Activated CD8-positive, alpha-beta memory T cell treated with anti-CD3 and anti-CD28 coated beads, Interleukin-2, amount 10 ng/mL, durations not matched to agents 7 days and 5 days (primary cell): Measurements from ENCODE around the gene REEP6. TPM values are rescaled to one million over a fixed set of nuclear protein-coding genes. Genes with fewer than 3 reads are reported as not detected.
"Not testable (repeated sequence)": the region's sequence is repeated elsewhere in the genome, so short reads cannot be mapped to it uniquely, and the experiment has no call there.

ENCODE experiments used
- ATAC-seq: fragments of 150-1000 bp; cut with Tn5 transposase; one replicate; pipeline ENCODE4 v1.10.0; 2021; ENCODE audit warnings: moderate library complexity
- CTCF ChIA-PET: fragments of 350-600 bp; sonication (Branson Sonifier 250); formaldehyde crosslinking; loops from one replicate; lab custom pipeline; 2021; ENCODE audit warnings: antibody characterized with exemption; lab: Charles Lee
- DNase-seq: peaks from one replicate; pipeline ENCODE4 v3.0.0-alpha.2; 2020
- H3K27ac Mint-ChIP-seq: one replicate; pipeline ENCODE4 v1.8.0; 2021; ENCODE audit warnings: mild to moderate bottlenecking, mixed read lengths
- H3K27me3 Mint-ChIP-seq: one replicate; pipeline ENCODE4 v1.8.0; 2021; ENCODE audit warnings: mixed read lengths
- H3K36me3 Mint-ChIP-seq: one replicate; pipeline ENCODE4 v1.8.0; 2021; ENCODE audit warnings: mild to moderate bottlenecking, mixed read lengths
- H3K4me1 Mint-ChIP-seq: one replicate; pipeline ENCODE4 v1.8.0; 2021; ENCODE audit warnings: mixed read lengths
- H3K4me3 Mint-ChIP-seq: one replicate; pipeline ENCODE4 v1.8.0; 2021; ENCODE audit warnings: mild to moderate bottlenecking, moderate library complexity, mixed read lengths
- H3K9me3 Mint-ChIP-seq: one replicate; pipeline ENCODE4 v1.8.0; 2022; ENCODE audit warnings: low read depth, mixed read lengths
- total RNA-seq, 2 experiments: library from RNA; stranded (reverse); gene quantifications; one replicate each; pipeline ENCODE4 v1.2.3, GENCODE V29; 2021

The REEP6 gene
- total RNA-seq, 2 experiments from 2014 or later: 1.0 to 1.3 TPM

GRCh38 chr19:1494115-1494815 lies 3.3 kb downstream of the REEP6 start:
- CTCF ChIA-PET: no interaction called here
- Mint-ChIP-seq H3K27me3 (peaks cover 9% of the 10 kb centered on the region), H3K4me3 (no peak overlapping the region), H3K4me1 (peaks cover 12% of the 10 kb centered on the region), H3K36me3 (no peaks in the 10 kb centered on the region), H3K27ac (no peak overlapping the region), H3K9me3 (no peaks in the 10 kb centered on the region)
- ATAC-seq: no peak
- no peak for DNase-seq

GRCh38 chr19:1495051-1495798 lies 4.2 kb downstream of the REEP6 start:
- Mint-ChIP-seq H3K4me1 (peaks cover 7% of the 10 kb centered on the region), H3K36me3 (no peaks in the 10 kb centered on the region), H3K27me3 (peaks cover 9% of the 10 kb centered on the region), H3K27ac (no peak overlapping the region), H3K9me3 (no peaks in the 10 kb centered on the region), H3K4me3 (no peak overlapping the region)
- ATAC-seq (no peak), DNase-seq (no peak)
- CTCF ChIA-PET: no interaction called here

- Mint-ChIP-seq H3K4me3 (no peak overlapping the region), H3K9me3 (no peaks in the 10 kb centered on the region), H3K27me3 (peaks cover 9% of the 10 kb centered on the region), H3K36me3 (no peaks in the 10 kb centered on the region), H3K4me1 (peaks cover 3% of the 10 kb centered on the region), H3K27ac (no peak overlapping the region)
- CTCF ChIA-PET: no interaction called here
- ATAC-seq (no peak), DNase-seq (no peak)
Observed at GRCh38 chr19:1495799-1496713, 5.1 kb downstream of the REEP6 start.

GRCh38 chr19:1496714-1497577 lies 6.0 kb downstream of the REEP6 start:
- no peaks in the 10 kb centered on the region for H3K36me3 Mint-ChIP-seq
- DNase-seq (no peak), ATAC-seq (no peak)
- H3K4me1 Mint-ChIP-seq: peaks cover under 1% of the 10 kb centered on the region
- H3K9me3 Mint-ChIP-seq: no peaks in the 10 kb centered on the region
- no peak overlapping the region for H3K27ac Mint-ChIP-seq
- peaks cover 4% of the 10 kb centered on the region for H3K27me3 Mint-ChIP-seq
- CTCF ChIA-PET: no interaction called here
- no peak overlapping the region for H3K4me3 Mint-ChIP-seq

- Mint-ChIP-seq H3K27ac (no peak overlapping the region), H3K36me3 (no peaks in the 10 kb centered on the region), H3K9me3 (no peaks in the 10 kb centered on the region), H3K4me1 (peaks cover 2% of the 10 kb centered on the region), H3K4me3 (no peak overlapping the region), H3K27me3 (peaks cover 2% of the 10 kb centered on the region)
- CTCF ChIA-PET: no interaction called here
- ATAC-seq: no peak
- DNase-seq: no peak
Observed at GRCh38 chr19:1497578-1498235, 6.7 kb downstream of the REEP6 start.

DNA sequence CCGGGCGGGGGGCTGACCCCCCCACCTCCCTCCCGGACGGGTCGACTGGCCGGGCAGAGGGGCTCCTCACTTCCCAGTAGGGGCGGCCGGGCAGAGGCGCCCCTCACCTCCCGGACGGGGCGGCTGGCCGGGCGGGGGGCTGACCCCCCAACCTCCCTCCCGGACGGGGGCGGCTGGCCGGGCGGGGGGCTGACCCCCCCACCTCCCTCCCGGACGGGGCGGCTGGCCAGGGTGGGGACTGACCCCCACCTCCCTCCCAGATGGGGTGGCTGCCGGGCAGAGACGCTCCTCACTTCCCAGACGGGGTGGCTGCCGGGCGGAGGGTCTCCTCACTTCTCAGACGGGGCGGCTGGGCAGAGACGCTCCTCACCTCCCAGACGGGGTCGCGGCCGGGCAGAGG lies 8.2 kb downstream of the REEP6 start:
- H3K27ac Mint-ChIP-seq, DNase-seq, ATAC-seq, H3K36me3 Mint-ChIP-seq, H3K9me3 Mint-ChIP-seq, H3K4me3 Mint-ChIP-seq, H3K4me1 Mint-ChIP-seq, CTCF ChIA-PET: not testable (repeated sequence)
- peaks cover 11% of the 10 kb centered on the region for H3K27me3 Mint-ChIP-seq

- CTCF ChIA-PET: interaction anchor here (1.0 to 2.0 kb wide), 2 partner anchors 10 kb away, joined by 4 to 6 read pairs; partner anchors contain the start of gene REEP6
- peaks cover 4% of the 10 kb centered on the region for H3K4me1 Mint-ChIP-seq
- no peak overlapping the region for H3K4me3 Mint-ChIP-seq
- DNase-seq (no peak), ATAC-seq (peak; percentile 21)
- H3K27me3 Mint-ChIP-seq: peaks cover 16% of the 10 kb centered on the region
- peaks cover under 1% of the 10 kb centered on the region for H3K9me3 Mint-ChIP-seq
- no peaks in the 10 kb centered on the region for H3K36me3 Mint-ChIP-seq
- H3K27ac Mint-ChIP-seq: no peak overlapping the region
Observed at GRCh38 chr19:1501200-1501595, 10.2 kb downstream of the REEP6 start.

DNA sequence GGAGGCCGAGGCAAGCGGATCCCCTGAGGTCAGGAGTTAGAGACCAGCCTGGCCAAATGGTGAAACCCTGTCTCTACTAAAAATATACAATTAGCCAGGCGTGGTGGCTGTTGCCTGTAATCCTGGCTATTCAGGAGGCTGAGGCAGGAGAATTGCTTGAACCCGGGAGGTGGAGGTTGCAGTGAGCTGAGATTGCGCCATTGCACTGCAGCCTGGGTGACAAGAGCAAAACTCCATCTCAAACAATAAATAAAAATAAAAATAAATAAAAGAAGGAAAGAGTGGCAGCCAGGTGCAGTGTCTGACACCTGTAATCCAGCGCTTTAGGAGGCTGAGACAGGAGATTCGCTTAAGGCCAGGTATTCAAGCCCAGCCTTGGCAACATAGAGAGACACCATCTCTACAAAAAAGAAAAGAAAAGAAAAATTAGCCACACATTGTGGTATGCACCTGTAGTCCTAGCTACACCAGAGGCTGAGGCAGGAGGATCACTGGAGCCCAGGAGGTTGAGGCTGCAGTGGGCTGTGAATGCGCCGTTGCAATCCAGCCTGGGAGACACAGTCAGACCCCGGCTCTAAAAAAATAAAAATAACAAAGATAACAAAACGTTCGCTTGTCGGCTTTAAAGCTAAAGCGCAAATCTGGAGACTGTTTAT lies 11.6 kb downstream of the REEP6 start:
- Mint-ChIP-seq H3K27ac (peak overlapping the region; percentile 49), H3K9me3 (peaks cover 2% of the 10 kb centered on the region), H3K4me3 (no peak overlapping the region), H3K27me3 (peaks cover 16% of the 10 kb centered on the region), H3K4me1 (peaks cover 5% of the 10 kb centered on the region), H3K36me3 (no peaks in the 10 kb centered on the region)
- CTCF ChIA-PET: interaction anchor here (0.7 to 2.0 kb wide), 4 partner anchors 11 to 170 kb away, joined by 3 to 4 read pairs (median 4); no protein-coding TSS in a partner anchor
- no peak for DNase-seq
- no peak for ATAC-seq

GRCh38 chr19:1503089-1503924 lies 12.3 kb downstream of the REEP6 start:
- ATAC-seq: peak; percentile 51
- no peak overlapping the region for H3K27ac Mint-ChIP-seq

GRCh38 chr19:1503925-1504773 lies 13.2 kb downstream of the REEP6 start:
- CTCF ChIA-PET: no interaction called here
- no peak overlapping the region for H3K4me3 Mint-ChIP-seq
- H3K27me3 Mint-ChIP-seq: peaks cover 20% of the 10 kb centered on the region
- peak overlapping the region; percentile 24 for H3K27ac Mint-ChIP-seq
- no peaks in the 10 kb centered on the region for H3K36me3 Mint-ChIP-seq
- peaks cover 2% of the 10 kb centered on the region for H3K9me3 Mint-ChIP-seq
- DNase-seq (no peak), ATAC-seq (no peak)
- peaks cover 9% of the 10 kb centered on the region for H3K4me1 Mint-ChIP-seq

More at GRCh38 chr19:1503089-1503924, 12.3 kb downstream of the REEP6 start:
- DNase-seq: peak; percentile 75
- CTCF ChIA-PET: interaction anchor here (0.7 to 2.0 kb wide), 4 partner anchors 12 to 169 kb away, joined by 3 to 4 read pairs (median 4); no protein-coding TSS in a partner anchor
- Mint-ChIP-seq H3K4me1 (peaks cover 9% of the 10 kb centered on the region), H3K27me3 (peaks cover 16% of the 10 kb centered on the region), H3K4me3 (no peak overlapping the region), H3K9me3 (peaks cover 2% of the 10 kb centered on the region), H3K36me3 (no peaks in the 10 kb centered on the region)
